DMS79 (cell line): ENCODE measurements around the gene TNFSF18.

Source experiments
- DNase-seq: peaks from one replicate; lab custom pipeline; 2025; lab: John Stamatoyannopoulos, UW

The TNFSF18 gene

DNA sequence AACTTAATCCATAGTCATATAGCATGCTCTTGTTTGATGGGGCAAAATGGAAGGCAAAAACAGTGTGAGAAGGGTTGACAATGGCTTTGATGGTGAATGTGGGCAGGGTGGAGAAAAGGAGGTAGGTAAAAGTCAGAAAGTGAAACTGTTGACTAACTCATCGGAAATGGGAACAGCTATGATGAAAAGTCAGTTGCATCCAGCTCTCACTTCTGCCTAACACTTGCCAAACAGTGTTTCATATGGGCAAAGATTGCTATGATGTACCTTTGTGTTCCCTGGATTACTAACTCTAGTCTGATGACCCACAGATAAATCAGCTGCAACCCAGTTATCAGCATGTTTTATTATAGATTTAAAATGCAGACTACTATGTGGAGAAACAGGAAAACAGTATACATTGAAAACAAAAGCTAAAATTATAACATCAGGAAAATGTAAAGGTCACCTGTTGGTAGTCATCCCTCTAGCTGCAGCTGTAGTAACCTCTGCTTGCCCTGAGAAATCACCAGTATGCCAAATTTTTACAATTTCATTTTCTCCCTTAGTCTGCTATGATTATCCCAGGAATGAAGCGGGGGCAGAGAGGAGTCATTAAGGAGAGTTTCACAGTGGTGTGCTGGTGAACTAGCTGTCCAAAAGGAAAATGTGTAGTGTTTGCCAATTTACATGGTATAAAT, 11.7 kb downstream of the TNFSF18 start:
- no peak for DNase-seq

DNA sequence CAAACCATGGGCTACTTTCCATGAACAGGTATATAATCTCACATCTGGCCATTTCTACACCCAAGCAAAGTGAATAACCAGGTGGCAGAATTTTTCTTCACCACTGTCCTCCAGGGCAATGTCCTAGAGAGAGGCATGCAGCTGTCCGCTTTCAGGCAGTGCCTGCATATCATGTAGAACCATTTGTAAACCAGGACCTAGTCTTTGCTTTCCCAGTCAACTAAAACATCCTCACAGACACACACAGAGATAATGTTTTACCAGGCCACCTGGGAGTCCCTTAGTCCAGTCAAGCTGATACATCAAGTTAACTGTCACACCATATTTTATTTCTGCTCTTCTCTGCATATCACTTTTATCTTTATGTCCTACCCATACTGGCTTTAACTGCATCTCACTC, 26.2 kb downstream of the TNFSF18 start:
- no peak for DNase-seq

DNA sequence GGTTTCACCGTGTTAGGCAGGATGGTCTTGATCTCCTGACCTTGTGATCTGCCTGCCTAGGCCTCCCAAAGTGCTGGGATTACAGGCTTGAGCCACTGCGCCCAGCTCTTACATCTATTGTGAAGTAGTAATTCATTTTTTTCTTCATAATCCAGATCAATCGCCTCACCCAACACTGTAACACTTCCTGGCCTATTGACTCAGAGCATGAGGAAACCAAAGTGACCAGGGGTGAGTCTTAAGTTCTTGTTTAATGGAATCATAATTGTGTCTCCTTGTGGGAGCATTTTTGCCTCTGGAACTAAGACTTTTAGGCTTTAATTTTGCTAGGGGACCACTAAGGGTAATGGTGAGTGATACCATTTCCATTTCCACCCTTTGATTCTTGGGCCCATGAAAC, 27.4 kb downstream of the TNFSF18 start:
- no peak for DNase-seq

DNA sequence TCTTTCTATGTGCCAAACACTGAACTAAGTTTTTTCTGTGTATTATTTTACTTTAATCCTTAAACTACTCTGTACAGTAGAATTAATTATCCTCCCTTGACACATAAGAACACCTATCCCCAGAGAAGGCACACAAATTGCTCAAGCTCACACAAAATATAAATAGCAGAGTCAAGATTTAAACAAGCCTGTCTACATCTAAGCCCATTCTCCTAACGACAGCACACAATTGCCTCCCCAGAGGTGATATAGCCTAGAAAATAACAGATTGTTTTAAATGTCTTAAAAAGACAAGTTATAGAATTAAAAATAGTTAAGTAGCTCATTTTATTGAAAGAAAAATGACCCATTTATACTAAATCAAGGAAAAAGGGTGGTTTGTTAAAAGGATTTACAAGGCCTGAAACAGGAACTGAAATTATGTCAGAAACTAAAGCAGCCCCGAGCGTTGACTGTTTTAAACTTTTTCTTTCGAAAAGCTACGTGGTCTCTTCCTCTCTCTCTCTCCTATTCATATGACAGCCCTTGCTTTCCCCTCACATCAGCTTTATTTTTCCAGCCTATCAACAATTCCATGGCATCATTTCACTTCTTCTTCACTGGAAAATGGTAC, 30.5 kb downstream of the TNFSF18 start:
- no peak for DNase-seq

- DNase-seq, result no peak
These were observed 32.9 kb downstream of the TNFSF18 start for GRCh38 chr1:173017792-173018191.

DNA sequence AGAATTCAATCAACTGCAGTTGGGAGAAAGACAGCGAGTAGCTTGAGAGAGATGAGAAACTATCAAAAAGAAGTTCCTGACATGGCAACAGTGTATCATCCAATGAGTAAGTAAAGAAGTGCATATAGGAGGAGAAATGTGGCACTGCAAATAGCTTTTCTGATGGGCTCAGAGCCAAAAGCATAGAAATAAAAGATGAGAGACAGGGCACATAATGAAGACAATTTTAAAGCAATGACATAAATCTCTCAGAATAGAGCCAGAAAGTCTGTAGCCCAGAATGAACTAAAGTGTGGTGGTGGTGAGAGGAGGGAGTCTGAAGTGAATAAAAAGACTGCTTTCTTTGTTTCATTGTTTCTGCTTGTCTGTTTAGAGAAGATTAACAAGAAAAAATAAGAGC, 34.3 kb downstream of the TNFSF18 start:
- no peak for DNase-seq

DNA sequence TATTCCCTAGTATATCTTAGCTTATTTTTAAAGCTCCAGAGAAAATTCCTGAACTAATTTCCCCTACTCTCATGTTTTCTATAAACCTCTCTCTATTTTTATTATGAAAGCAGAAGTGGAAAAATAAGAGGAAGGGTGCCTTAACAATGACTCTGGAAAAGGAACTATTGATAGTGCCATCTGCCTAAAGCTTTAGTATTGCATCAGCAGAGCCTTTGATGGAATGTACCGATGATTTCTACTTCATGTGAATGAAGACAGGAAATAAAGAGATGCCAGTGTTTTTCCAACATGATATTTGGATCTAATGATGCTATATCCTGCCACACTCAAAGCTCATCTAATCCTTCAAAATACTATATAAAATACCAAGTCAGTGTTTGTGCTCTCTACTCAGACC, 35.1 kb downstream of the TNFSF18 start:
- no peak for DNase-seq

GRCh38 chr1:173014160-173014559, 36.6 kb downstream of the TNFSF18 start:
- DNase-seq, result no peak

DNA sequence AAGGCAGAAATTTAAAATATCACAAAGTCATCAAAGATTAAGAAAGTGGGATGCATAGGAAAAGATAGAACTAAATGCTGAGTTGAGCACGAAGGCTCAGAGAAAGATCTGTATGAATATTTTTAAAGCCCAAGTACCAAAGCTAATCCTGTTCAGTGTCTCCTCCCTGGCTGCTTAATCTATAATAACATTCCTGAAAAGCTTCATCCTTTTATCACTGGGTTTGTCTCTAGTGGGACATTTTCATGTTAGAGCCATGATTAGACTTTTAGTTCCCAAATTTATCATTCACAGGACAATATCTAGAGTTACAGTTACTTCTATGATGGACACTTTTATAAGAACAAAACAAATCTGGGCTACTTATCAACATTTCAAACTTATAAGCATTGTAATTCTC, 38.6 kb downstream of the TNFSF18 start:
- DNase-seq, result no peak

DNA sequence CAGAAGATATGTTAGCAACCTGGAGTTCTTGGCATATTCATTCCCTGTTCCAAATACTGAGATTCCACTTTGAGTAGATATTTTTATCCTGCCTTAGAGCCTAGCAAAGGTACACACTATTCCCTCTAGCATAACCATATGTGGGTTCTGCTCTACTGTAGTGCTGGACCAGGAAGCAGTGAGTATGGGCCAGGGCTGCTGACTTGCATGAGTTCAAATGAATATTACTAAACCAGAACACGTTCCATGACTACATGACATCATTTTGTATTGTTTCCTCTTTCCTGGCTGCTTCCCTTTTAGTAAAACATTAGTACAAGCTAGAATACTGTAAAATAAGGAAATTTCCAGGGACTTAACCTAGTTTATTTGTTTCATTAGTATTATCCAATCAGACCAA, 41.1 kb downstream of the TNFSF18 start:
- DNase-seq, result no peak

GRCh38 chr1:173005196-173005864, 45.4 kb downstream of the TNFSF18 start:
- no peak for DNase-seq

DNA sequence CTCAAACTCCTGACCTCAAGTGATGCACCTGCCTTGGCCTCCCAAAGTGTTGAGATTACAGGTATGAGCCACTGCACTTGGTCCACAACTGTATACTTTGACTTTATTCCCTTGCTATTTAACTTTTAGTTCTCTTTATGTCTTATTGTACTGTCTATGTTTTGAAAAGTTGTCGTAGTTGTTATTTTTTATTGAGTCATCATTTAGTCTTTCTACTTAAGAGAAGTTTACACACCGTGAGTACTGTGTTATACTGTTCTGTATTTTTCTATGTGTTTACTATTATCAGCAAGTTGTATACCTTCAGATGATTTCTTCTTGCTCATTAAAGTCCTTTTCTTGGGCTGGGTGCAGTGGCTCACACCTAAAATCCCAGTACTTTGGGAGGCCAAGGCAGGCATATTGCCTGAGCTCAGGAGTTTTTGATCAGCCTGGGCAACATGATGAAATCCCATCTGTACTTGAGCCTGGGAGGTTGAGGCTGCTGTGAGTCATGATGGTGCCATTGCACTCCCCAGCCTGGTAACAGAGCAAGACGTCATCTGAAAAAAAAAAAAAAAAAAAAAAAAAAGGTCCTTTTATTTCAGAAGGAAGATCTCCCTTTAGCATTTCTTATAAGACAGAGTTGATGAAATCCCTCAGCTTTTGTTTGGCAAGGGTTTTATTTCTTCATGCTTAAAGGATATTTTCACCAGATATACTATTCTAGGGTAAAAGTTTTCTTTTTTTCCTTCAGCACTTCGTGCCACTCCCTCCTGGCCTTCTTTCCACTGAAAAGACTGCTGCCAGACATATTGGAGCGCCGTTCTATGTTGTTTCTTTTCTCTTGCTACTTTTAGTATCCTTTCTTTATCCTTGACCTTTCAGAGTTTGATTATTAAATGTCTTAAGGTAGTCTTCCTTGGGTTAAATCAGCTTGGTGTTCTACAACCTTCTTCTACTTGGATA, 47.6 kb downstream of the TNFSF18 start:
- DNase-seq, result no peak

GRCh38 chr1:172999349-172999748, 51.4 kb downstream of the TNFSF18 start:
- no peak for DNase-seq

- no peak for DNase-seq
These were observed 52.8 kb downstream of the TNFSF18 start for GRCh38 chr1:172997941-172998361.

GRCh38 chr1:172993640-172994039, 57.1 kb downstream of the TNFSF18 start:
- no peak for DNase-seq

DNA sequence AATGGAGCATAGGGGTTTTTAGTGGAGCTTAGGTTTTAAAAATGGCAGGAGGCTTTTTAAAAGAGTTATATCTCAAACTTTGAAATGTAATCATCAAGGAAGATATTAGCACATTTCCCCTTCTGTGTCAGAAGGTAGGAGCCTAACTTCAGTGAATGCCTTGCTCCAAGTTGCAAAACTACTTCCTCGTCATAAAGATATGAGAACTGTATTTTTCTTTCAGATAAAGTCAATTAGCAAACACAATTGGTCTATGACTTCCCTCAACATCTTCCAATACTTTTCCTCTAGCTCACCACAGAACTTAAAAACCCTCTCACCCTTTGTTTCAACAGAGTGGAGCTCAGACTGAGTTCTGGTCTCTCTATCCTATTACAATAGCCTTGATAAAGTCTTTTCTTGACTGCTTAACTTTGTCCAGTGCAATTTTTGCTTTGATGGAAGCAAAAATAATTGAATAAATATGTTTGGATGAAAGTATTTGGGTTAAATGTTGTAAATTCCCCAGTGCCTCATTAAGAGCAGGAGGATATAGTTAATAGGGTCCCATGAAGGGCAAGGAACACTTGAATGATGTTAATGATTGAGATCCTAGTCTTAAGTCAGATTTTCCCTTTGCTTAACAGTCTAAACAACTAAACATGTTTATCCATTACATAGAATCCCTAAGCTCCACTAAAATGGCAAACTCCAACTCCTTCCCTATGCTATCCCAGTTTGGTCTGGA, 58.9 kb downstream of the TNFSF18 start:
- no peak for DNase-seq

- DNase-seq, result no peak
These were observed 60.0 kb downstream of the TNFSF18 start for GRCh38 chr1:172990598-172991215.
